ENCODE data around the gene RASSF8.

The RASSF8 gene

DNA sequence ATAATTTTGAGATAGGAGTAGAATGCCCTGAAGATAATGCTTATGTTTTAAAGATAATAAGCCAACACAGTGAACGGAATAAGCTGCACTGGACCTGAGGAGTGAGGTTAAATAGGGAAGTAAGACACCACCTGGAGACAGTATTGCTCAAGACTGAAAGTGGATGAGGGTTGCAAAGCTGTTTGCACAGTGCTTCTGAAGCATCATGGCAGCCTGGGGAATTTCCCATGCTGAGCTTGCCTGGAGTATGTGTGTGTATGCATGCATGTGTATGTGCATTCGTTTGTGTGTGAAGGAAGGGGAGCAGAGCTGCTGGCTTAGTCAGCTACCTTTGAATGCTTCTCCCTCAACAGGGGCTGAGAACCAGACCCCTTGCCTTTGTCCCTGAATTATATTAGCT is 130.5 kb downstream of the RASSF8 start:
- 78 to 86% methylated on average over 1 to 2 of the region's 2 CpGs for WGBS, 2 experiments (ENCODE audit: insufficient coverage in 2 of 2)
- no peaks in the 10 kb centered on the region for H3K9me3 ChIP-seq (ENCODE audit: control insufficient read depth, low read length)
- peaks cover 3% of the 10 kb centered on the region for H3K4me1 ChIP-seq (ENCODE audit: control insufficient read depth, insufficient read depth, low read length, poor library complexity, severe bottlenecking)
- H3K4me3 ChIP-seq (ENCODE audit: extremely low read depth, insufficient read depth, low read length, poor library complexity, severe bottlenecking): no peak overlapping the region
- no peak overlapping the region for H3K27ac ChIP-seq (ENCODE audit: low read depth, low read length, severe bottlenecking)
- no peaks in the 10 kb centered on the region for H3K36me3 ChIP-seq (ENCODE audit: control insufficient read depth, insufficient read depth, low read length)

DNA sequence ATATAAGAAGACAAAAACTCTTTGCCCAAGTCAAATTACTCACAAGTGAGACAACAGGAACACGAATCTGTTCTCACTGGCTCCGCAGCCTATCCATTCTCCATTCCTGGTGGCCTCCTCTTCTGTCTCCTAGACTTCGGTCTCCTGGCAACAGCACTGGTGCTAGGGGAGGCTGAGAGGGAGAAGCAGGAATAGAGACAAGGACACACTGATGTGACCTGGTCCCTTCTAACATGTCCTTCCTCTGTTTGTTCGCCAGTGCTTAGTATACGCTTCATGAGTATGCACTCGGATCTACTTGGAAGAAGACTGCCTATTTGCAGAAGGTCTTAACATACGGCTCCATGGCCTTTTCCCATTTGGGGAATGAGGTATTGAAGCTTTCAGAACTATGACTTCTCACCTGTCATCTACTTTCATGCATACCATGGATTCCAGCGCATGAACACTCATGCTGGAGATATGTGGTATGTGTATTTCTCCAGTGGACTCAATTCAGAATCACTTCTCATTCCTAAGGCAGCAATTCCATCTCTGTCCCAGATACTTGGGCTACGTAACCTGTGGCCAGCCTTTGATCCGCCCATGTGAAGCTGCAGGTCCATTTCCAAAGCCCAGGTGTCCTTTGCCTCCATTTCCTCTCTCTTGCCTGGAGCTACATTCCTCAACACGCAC is 132.5 kb downstream of the RASSF8 start:
- Histone ChIP-seq H3K4me3 (ENCODE audit: extremely low read depth, insufficient read depth, low read length, poor library complexity, severe bottlenecking) (no peak overlapping the region), H3K36me3 (ENCODE audit: control insufficient read depth, insufficient read depth, low read length) (no peaks in the 10 kb centered on the region), H3K4me1 (ENCODE audit: control insufficient read depth, insufficient read depth, low read length, poor library complexity, severe bottlenecking) (peaks cover 3% of the 10 kb centered on the region), H3K9me3 (ENCODE audit: control insufficient read depth, low read length) (no peaks in the 10 kb centered on the region), H3K27ac (ENCODE audit: low read depth, low read length, severe bottlenecking) (no peak overlapping the region)
- WGBS, 2 experiments (ENCODE audit: insufficient coverage in 2 of 2): 87 to 89% methylated on average over 8 to 9 of the region's 11 CpGs

DNA sequence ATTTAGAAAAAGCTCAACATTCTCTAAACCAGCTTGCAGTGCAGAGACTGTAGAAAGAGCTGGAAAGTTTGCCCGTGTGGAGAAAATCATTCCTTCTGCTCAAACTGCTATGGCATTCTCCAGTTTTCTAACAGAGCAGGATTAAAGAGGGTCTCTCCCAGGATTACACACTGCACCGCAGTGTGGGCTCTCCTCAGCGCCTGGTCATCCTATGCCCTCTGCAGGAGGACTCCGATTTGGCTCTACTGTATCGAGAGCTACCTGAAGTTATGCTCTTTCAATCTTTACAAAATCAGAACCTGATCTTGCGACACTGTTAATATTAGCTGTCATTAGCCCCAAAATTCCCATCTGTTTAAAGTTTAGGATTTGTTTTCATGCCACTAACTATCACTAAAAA is 133.3 kb downstream of the RASSF8 start:
- Histone ChIP-seq H3K4me3 (ENCODE audit: extremely low read depth, insufficient read depth, low read length, poor library complexity, severe bottlenecking) (no peak overlapping the region), H3K4me1 (ENCODE audit: control insufficient read depth, insufficient read depth, low read length, poor library complexity, severe bottlenecking) (peaks cover 3% of the 10 kb centered on the region), H3K9me3 (ENCODE audit: control insufficient read depth, low read length) (no peaks in the 10 kb centered on the region), H3K36me3 (ENCODE audit: control insufficient read depth, insufficient read depth, low read length) (no peaks in the 10 kb centered on the region), H3K27ac (ENCODE audit: low read depth, low read length, severe bottlenecking) (no peak overlapping the region)
- 73 to 82% methylated on average over 5 to 6 of the region's 6 CpGs for WGBS, 2 experiments (ENCODE audit: insufficient coverage in 2 of 2)

DNA sequence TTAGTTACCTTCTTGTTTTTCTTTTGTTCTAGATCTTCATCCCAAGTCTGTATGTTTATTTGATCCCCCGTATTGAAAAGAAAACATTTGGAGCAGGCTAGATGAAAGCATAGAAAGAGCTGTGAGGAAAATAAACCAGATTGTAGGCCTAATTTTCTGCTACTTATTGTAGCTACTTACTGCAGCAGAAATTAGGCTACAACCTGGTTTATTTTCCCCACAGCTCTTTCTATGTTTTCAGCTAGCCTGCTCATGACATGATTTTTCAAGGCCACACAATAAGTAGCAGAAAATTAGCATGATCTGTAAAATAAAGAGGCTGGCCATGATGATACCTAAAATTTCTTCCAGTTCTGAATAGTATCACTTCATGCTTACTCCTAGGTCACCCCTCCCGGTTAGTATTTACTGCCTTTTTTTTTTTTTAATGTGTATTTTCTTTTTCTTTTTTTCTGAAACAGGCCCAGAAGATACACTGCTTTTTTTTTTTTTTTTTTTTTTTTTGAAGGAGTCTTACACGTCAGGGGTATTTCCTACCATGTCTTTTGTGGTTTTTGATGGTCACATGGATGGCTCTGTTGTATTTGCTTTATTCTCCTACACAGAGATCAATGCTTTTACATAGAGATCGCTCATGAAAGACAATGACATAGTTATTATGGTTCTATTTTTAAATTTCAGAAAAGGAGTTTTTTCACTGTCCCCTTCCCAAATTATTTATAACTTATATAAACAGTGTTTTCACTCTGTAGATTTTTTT is 134.0 kb downstream of the RASSF8 start:
- Histone ChIP-seq H3K4me3 (ENCODE audit: extremely low read depth, insufficient read depth, low read length, poor library complexity, severe bottlenecking) (no peak overlapping the region), H3K4me1 (ENCODE audit: control insufficient read depth, insufficient read depth, low read length, poor library complexity, severe bottlenecking) (peaks cover 3% of the 10 kb centered on the region), H3K9me3 (ENCODE audit: control insufficient read depth, low read length) (no peaks in the 10 kb centered on the region), H3K36me3 (ENCODE audit: control insufficient read depth, insufficient read depth, low read length) (no peaks in the 10 kb centered on the region), H3K27ac (ENCODE audit: low read depth, low read length, severe bottlenecking) (no peak overlapping the region)
- no CpG with 5 or more reads among the region's 4 CpGs for WGBS, 2 experiments (ENCODE audit: insufficient coverage in 2 of 2)

DNA sequence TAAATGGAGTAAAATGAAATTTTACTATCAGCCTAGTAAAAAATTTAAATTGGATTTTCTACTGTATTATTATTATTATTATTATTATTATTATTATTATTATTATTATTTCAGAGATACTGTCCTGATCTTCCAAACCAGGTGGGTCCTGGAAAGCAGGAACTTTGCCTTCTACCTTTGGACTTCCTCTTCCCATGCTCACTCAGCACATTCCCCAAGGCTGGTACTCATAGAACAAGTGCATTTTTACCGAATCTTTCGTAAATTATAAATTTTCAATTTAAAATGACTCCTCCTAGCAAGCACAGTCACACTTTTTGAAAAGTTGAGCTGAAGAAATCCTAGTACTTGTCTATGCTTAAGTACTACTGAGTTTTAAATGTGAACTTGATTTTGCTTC is 136.7 kb downstream of the RASSF8 start:
- 100% methylated on average over 2 of the region's 2 CpGs for WGBS, 2 experiments (ENCODE audit: insufficient coverage in 2 of 2)
- H3K4me1 ChIP-seq (ENCODE audit: control insufficient read depth, insufficient read depth, low read length, poor library complexity, severe bottlenecking): peaks cover 3% of the 10 kb centered on the region

DNA sequence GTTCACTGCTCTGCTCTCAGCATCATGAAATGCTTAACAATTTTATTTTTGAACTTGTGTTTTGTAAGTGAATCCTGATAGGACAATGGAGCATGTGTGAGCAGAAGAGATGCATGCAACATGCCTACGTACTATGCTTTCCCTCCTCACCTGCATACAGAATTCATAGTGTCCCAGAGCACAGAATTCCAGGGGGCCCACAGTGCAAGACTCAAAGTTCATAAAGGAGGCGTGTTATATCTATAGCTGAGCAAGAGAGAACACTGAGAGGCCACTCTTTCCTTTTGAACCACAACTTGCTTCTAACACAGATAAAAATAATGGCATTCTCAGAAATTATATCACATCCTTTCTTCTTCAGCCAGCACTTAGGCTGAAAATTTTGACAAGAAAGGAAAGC is 137.6 kb downstream of the RASSF8 start:
- H3K27ac ChIP-seq (ENCODE audit: low read depth, low read length, severe bottlenecking): no peak overlapping the region
- no peaks in the 10 kb centered on the region for H3K9me3 ChIP-seq (ENCODE audit: control insufficient read depth, low read length)
- WGBS, 2 experiments (ENCODE audit: insufficient coverage in 2 of 2): no CpG with 5 or more reads among the region's 2 CpGs
- H3K4me1 ChIP-seq (ENCODE audit: control insufficient read depth, insufficient read depth, low read length, poor library complexity, severe bottlenecking): peaks cover 3% of the 10 kb centered on the region
- H3K4me3 ChIP-seq (ENCODE audit: extremely low read depth, insufficient read depth, low read length, poor library complexity, severe bottlenecking): no peak overlapping the region
- no peaks in the 10 kb centered on the region for H3K36me3 ChIP-seq (ENCODE audit: control insufficient read depth, insufficient read depth, low read length)

More for the DNA sequence above, 136.7 kb downstream of the RASSF8 start:
- Histone ChIP-seq H3K27ac (ENCODE audit: low read depth, low read length, severe bottlenecking) (no peak overlapping the region), H3K4me3 (ENCODE audit: extremely low read depth, insufficient read depth, low read length, poor library complexity, severe bottlenecking) (no peak overlapping the region), H3K9me3 (ENCODE audit: control insufficient read depth, low read length) (no peaks in the 10 kb centered on the region), H3K36me3 (ENCODE audit: control insufficient read depth, insufficient read depth, low read length) (no peaks in the 10 kb centered on the region)

DNA sequence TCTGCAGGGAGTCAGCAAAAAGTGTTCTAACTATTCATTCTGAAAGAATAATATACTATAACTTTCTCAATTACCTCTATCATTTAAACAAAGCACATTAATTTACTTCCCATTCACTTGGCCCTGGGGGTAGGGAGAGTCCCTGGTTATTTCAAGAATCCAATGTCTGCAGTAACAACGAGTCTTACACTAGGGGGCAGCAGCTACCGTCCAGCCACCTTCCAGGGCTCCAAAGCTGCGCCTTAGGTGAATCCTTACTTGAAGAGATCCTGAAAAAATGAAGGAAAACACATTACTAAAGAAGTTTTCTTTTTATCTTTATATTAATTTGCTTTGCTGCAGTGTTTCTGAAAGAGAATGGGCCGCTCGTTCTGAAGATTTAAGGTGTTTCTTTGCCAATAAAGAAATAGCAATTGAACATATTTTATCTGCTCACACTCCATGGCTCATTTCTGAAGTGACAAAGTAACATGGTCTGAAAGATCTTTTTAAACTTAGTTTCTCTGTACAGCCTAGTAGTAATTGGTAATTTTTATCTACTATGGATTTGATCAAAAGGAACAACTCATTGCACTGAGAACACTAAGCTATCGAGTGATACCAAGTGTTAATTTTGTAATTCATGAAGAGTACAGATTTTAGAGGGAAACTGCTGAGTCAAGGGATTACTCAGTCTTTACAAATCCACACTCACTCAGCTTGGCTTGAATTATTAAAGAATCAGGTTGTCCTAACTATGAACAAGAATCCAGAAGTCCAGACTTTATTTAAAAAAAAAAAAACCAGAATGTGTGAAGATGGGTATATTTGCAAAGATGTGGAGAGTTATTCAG is 138.8 kb downstream of the RASSF8 start:
- 100% methylated on average over 1 of the region's 6 CpGs; no CpG with 5 or more reads in 1 of the 2 experiments for WGBS, 2 experiments (ENCODE audit: insufficient coverage in 2 of 2)
- no peak overlapping the region for H3K4me3 ChIP-seq (ENCODE audit: extremely low read depth, insufficient read depth, low read length, poor library complexity, severe bottlenecking)
- H3K27ac ChIP-seq (ENCODE audit: low read depth, low read length, severe bottlenecking): no peak overlapping the region
- no peaks in the 10 kb centered on the region for H3K36me3 ChIP-seq (ENCODE audit: control insufficient read depth, insufficient read depth, low read length)
- H3K4me1 ChIP-seq (ENCODE audit: control insufficient read depth, insufficient read depth, low read length, poor library complexity, severe bottlenecking): no peaks in the 10 kb centered on the region
- H3K9me3 ChIP-seq (ENCODE audit: control insufficient read depth, low read length): no peaks in the 10 kb centered on the region

DNA sequence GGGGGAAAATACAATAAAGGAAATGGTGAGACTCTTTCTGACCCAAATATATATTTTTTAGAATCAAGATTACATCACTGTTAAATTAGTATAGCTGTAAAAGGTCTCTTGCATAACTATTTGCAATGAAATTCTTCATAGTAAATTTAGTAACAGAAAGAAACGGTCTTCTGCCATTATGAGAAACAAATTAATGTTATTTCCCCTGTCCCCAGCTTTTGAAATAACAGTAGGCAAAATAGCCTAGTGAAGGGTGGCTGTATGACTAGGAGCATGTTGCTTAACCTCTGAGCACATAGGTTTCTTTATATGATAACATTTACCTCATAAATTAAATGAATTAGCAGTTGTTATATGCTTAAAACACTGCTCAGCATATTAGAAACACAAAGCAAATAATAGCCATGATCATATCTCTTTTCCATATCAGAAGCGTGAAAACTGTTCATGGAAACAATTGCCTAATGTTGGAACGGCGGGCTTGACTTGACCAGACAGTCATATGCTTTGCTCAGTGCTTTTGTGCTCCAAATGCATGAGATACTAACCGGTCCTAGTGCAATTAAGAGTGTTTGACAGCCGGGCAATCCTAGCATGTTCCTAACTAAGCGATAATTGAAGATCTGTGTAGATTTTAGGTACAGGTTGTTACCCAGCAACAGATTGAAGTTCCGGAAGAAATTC is 142.3 kb downstream of the RASSF8 start:
- Histone ChIP-seq H3K4me1 (ENCODE audit: control insufficient read depth, insufficient read depth, low read length, poor library complexity, severe bottlenecking) (no peaks in the 10 kb centered on the region), H3K27ac (ENCODE audit: low read depth, low read length, severe bottlenecking) (no peak overlapping the region), H3K36me3 (ENCODE audit: control insufficient read depth, insufficient read depth, low read length) (no peaks in the 10 kb centered on the region), H3K9me3 (ENCODE audit: control insufficient read depth, low read length) (no peaks in the 10 kb centered on the region), H3K4me3 (ENCODE audit: extremely low read depth, insufficient read depth, low read length, poor library complexity, severe bottlenecking) (no peak overlapping the region)
- WGBS, 2 experiments (ENCODE audit: insufficient coverage in 2 of 2): 93 to 97% methylated on average over 5 to 6 of the region's 8 CpGs

DNA sequence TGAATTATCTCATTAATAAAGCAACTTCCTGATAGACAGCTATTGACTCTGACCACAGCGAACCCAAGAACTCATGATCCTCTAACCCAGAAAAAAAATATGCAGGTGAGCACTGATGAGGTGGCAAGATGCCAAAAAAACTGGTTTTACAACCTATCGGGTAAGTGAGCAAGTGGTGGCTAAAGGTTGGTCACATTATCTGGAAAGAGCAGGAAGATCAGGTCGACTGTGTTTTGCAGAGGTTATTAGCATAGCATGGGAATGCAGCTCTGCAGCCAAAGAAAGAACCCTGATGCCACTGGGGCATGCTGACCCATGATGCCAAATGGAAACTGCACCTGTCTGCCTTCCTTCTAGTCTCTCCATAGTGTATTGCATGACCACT is 142.9 kb downstream of the RASSF8 start:
- H3K27ac ChIP-seq (ENCODE audit: low read depth, low read length, severe bottlenecking): no peak overlapping the region
- H3K36me3 ChIP-seq (ENCODE audit: control insufficient read depth, insufficient read depth, low read length): no peaks in the 10 kb centered on the region
- 41 to 90% methylated on average over 2 of the region's 3 CpGs for WGBS, 2 experiments (ENCODE audit: insufficient coverage in 2 of 2)

DNA sequence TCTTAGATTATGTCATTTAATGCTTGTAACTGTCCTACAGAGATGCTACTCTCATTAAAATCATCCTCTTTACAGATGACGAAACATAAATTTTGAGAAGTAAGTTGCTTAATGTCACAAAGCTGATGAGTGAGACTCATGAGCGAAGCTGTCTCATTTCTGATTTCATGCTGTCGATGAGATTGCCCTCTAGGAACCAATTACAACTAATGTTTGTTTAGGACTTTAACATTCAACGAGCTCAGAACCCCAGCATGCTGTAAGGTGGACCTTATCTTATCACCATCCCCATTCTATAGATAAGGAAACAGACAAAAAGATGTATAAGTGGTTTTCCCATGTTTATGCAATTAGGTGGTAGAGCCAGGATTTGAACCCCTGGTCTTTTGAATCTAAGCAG is 143.3 kb downstream of the RASSF8 start:
- 94% methylated on average over 3 of the region's 4 CpGs; no CpG with 5 or more reads in 1 of the 2 experiments for WGBS, 2 experiments (ENCODE audit: insufficient coverage in 2 of 2)
- no peaks in the 10 kb centered on the region for H3K36me3 ChIP-seq (ENCODE audit: control insufficient read depth, insufficient read depth, low read length)
- H3K4me3 ChIP-seq (ENCODE audit: extremely low read depth, insufficient read depth, low read length, poor library complexity, severe bottlenecking): no peak overlapping the region
- H3K27ac ChIP-seq (ENCODE audit: low read depth, low read length, severe bottlenecking): no peak overlapping the region
- H3K9me3 ChIP-seq (ENCODE audit: control insufficient read depth, low read length): no peaks in the 10 kb centered on the region
- no peaks in the 10 kb centered on the region for H3K4me1 ChIP-seq (ENCODE audit: control insufficient read depth, insufficient read depth, low read length, poor library complexity, severe bottlenecking)

More for the DNA sequence above, 142.9 kb downstream of the RASSF8 start:
- Histone ChIP-seq H3K4me1 (ENCODE audit: control insufficient read depth, insufficient read depth, low read length, poor library complexity, severe bottlenecking) (no peaks in the 10 kb centered on the region), H3K4me3 (ENCODE audit: extremely low read depth, insufficient read depth, low read length, poor library complexity, severe bottlenecking) (no peak overlapping the region), H3K9me3 (ENCODE audit: control insufficient read depth, low read length) (no peaks in the 10 kb centered on the region)

All from mesodermal cell (in vitro differentiated cells).